GM12878 (cell line): ENCODE results near the gene PINK1. TPM values are rescaled to one million over a fixed set of nuclear protein-coding genes. Genes with fewer than 3 reads are reported as not detected.

ENCODE experiments used
- ATAC-seq: fragments of 200-7000 bp; cut with Tn5 transposase; 3 replicates; pipeline ENCODE4 v1.9.1; 2020; ENCODE audit warnings: mild to moderate bottlenecking, moderate library complexity
- Bru-seq: library from RNA; stranded (reverse); fragments of 400-500 nt; gene quantifications from one replicate; lab custom pipeline; 2021; lab: Mats Ljungman, UMichigan
- BruChase-seq, 2 experiments: library from RNA; stranded (reverse); fragments of 400-500 nt; gene quantifications; one replicate each; lab custom pipeline; 2021; lab: Mats Ljungman, UMichigan
- BruUV-seq: library from RNA; stranded (reverse); fragments of 400-500 nt; replicated peaks from 2 replicates; lab custom pipeline; 2021; lab: Mats Ljungman, UMichigan
- CTCF ChIA-PET: fragments of 300-600 bp; sonication (Branson Sonifier 250); formaldehyde crosslinking; extraction: SDS; loops from one replicate; lab custom pipeline; 2021; ENCODE audit warnings: inconsistent platforms; lab: Yijun Ruan, JAX
- POLR2A ChIA-PET: fragments of 350-600 bp; formaldehyde crosslinking; extraction: SDS; loops from one replicate; lab custom pipeline; 2021; ENCODE audit warnings: inconsistent platforms; lab: Charles Lee
- RAD21 ChIA-PET: fragments of 300-600 bp; sonication (Branson Sonifier 250); formaldehyde crosslinking; loops from one replicate; lab custom pipeline; 2023; ENCODE audit warnings: antibody characterized with exemption; ENCODE audit not compliant: unreplicated experiment; lab: Charles Lee
- SMC1A ChIA-PET: fragments of 300-600 bp; sonication (Branson Sonifier 250); formaldehyde crosslinking; loops from one replicate; lab custom pipeline; 2023; ENCODE audit not compliant: unreplicated experiment, uncharacterized antibody; lab: Charles Lee
- DNase-seq: peaks from one replicate; pipeline ENCODE4 v3.0.0-alpha.2; 2011; ENCODE audit warnings: low read depth, low spot score
- FAIRE-seq: peaks from 3 replicates; lab custom pipeline; 2011; peaks lifted over from hg19 to GRCh38; lab: Jason Lieb, UNC
- H2AFZ ChIP-seq: 2 replicates; pipeline ENCODE4 v1.6.0; 2011; ENCODE audit warnings: low read depth, low read length, control low read depth; ENCODE audit not compliant: control insufficient read depth
- H3K27ac ChIP-seq: 2 replicates; pipeline ENCODE4 v1.5.1; 2011; ENCODE audit warnings: control low read depth; ENCODE audit not compliant: control insufficient read depth, insufficient read depth
- H3K27me3 ChIP-seq, 2 experiments: replicated peaks in 1 of 2; 2 replicates each; pipeline versions ENCODE4 v1.6.0 to v1.6.1; 2011; ENCODE audit warnings: low read length in 1 of 2; ENCODE audit not compliant: control insufficient read depth in 2 of 2, insufficient read depth in 2 of 2
- H3K36me3 ChIP-seq, 2 experiments: 2 replicates each; pipeline ENCODE4 v1.5.1; 2011; ENCODE audit warnings: low read length in 1 of 2; ENCODE audit not compliant: control insufficient read depth in 2 of 2, insufficient read depth in 2 of 2
- H3K4me1 ChIP-seq: 2 replicates; pipeline ENCODE4 v1.6.1; 2011; ENCODE audit warnings: mild to moderate bottlenecking, low read length, moderate library complexity, mixed read lengths; ENCODE audit not compliant: control insufficient read depth, insufficient read depth
- H3K4me2 ChIP-seq: 2 replicates; pipeline ENCODE4 v1.6.0; 2011; ENCODE audit warnings: control low read depth; ENCODE audit not compliant: control insufficient read depth, insufficient read depth
- H3K4me3 ChIP-seq: fragments of 200-600 bp; sonication (generic); 2 replicates; pipeline ENCODE4 v1.5.1; 2016
- H3K79me2 ChIP-seq: 2 replicates; pipeline ENCODE4 v1.6.0; 2011; ENCODE audit warnings: low read length; ENCODE audit not compliant: control insufficient read depth, insufficient read depth
- H3K9ac ChIP-seq: 2 replicates; pipeline ENCODE4 v1.8.0; 2011; ENCODE audit warnings: low read length, control low read depth, mixed read lengths; ENCODE audit not compliant: control insufficient read depth, insufficient read depth
- H3K9me3 ChIP-seq: replicated peaks from 3 replicates; pipeline ENCODE4 v1.5.1; 2011; ENCODE audit warnings: mild to moderate bottlenecking, low read length; ENCODE audit not compliant: control insufficient read depth, insufficient read depth
- H4K20me1 ChIP-seq: 2 replicates; pipeline ENCODE4 v1.6.0; 2011; ENCODE audit not compliant: control insufficient read depth, insufficient read depth
- BACH1 ChIP-seq: fragments of 450-650 bp; IDR thresholded peaks from 2 replicates; pipeline ENCODE4 v1.6.1; 2017; ENCODE audit warnings: mild to moderate bottlenecking, borderline replicate concordance
- DPF2 ChIP-seq: fragments of 450-650 bp; IDR thresholded peaks from 2 replicates; pipeline ENCODE4 v1.6.1; 2017; ENCODE audit warnings: mild to moderate bottlenecking
- EGR1 ChIP-seq, 2 experiments: IDR thresholded peaks; 1 replicate in 1 of 2; 2 replicates in 1 of 2; pipeline ENCODE4 v1.6.1; 2011 to 2012; ENCODE audit warnings: low read depth in 2 of 2, low read length in 2 of 2, borderline replicate concordance in 1 of 2, mild to moderate bottlenecking in 1 of 2, moderate library complexity in 1 of 2
- HDAC2 ChIP-seq: fragments of 200-600 bp; sonication (generic); IDR thresholded peaks from 2 replicates; pipeline ENCODE4 v1.6.1; 2017
- IKZF1 ChIP-seq: fragments of 450-650 bp; conservative IDR thresholded peaks from 2 replicates; pipeline ENCODE4 v1.6.1; 2017; ENCODE audit warnings: antibody characterized with exemption, mild to moderate bottlenecking
- MTA2 ChIP-seq: fragments of 450-650 bp; IDR thresholded peaks from 2 replicates; pipeline ENCODE4 v1.6.1; 2016; ENCODE audit warnings: low read depth, mild to moderate bottlenecking, moderate library complexity
- MTA3 ChIP-seq: IDR thresholded peaks from 2 replicates; pipeline ENCODE4 v1.6.1; 2012; ENCODE audit warnings: low read length, inconsistent platforms, borderline replicate concordance
- POLR2AphosphoS2 ChIP-seq: IDR thresholded peaks from 2 replicates; pipeline ENCODE4 v1.6.1; 2011; ENCODE audit warnings: low read depth, mild to moderate bottlenecking, low read length, improper control_type of control experiment, moderate library complexity
- RAD21 ChIP-seq: IDR thresholded peaks from 2 replicates; pipeline ENCODE4 v1.6.1; 2011; ENCODE audit warnings: mild to moderate bottlenecking, low read depth, low read length, moderate library complexity; ENCODE audit not compliant: insufficient read depth
- STAT1 ChIP-seq: fragments of 450-650 bp; conservative IDR thresholded peaks from 2 replicates; pipeline ENCODE4 v1.6.1; 2014; ENCODE audit warnings: antibody characterized with exemption, mild to moderate bottlenecking
- YBX1 ChIP-seq: fragments of 450-650 bp; IDR thresholded peaks from 2 replicates; pipeline ENCODE4 v1.6.1; 2016; ENCODE audit warnings: antibody characterized with exemption
- ZNF217 ChIP-seq: fragments of 450-650 bp; IDR thresholded peaks from 2 replicates; pipeline ENCODE4 v1.6.1; 2017; ENCODE audit warnings: antibody characterized with exemption, mild to moderate bottlenecking
- WGBS: methylation state at CpG from one replicate; pipeline ENCODE4 v1.1.6; 2016; ENCODE audit warnings: low lambda C conversion rate; ENCODE audit not compliant: insufficient replicate concordance, insufficient coverage; ENCODE audit errors: missing lambda C conversion rate; 5-methylcytosine and 5-hydroxymethylcytosine counted together
- in situ Hi-C: fragments of 300-500 bp; cut with MboI; formaldehyde crosslinking; loops from 9 replicates; pipeline ENCODE4 v1.14.3; 2018; ENCODE audit warnings: mixed read lengths
- intact Hi-C: fragments of 100-400 bp; cut with micrococcal nuclease; formaldehyde crosslinking; loops from one replicate; pipeline ENCODE4 v1.14.2; 2022; ENCODE audit not compliant: unreplicated experiment
- long read RNA-seq, 2 experiments: library from polyadenylated mRNA; unstranded; transcript quantifications; one replicate each; pipeline ENCODE4 v2.0.0, GENCODE V29; 2019 to 2020
- polyA minus RNA-seq, 3 experiments: library from RNA; depleted of rRNA, polyadenylated mRNA; stranded (reverse); fragments of >200 nt; gene quantifications; 2 replicates each; pipeline ENCODE4 v1.2.3, GENCODE V29; 2011
- polyA plus RNA-seq, 11 experiments: library from polyadenylated mRNA; depleted of rRNA in 4 of 11; unstranded in 6 of 11; stranded (reverse) in 5 of 11; fragments of >200 nt; fragmentation: Nextera tagmentation in 4 of 11; fragmentation: Illumina TruSeq in 1 of 11; extraction: Ambion mirVana in 4 of 11; extraction: Trizol in 1 of 11; gene quantifications; 1 replicate in 1 of 11; 2 replicates in 10 of 11; pipeline versions ENCODE4 v1.2.1 to v1.2.3, GENCODE V29; 2011 to 2016; ENCODE audit warnings: inconsistent platforms in 2 of 11, missing spikeins in 2 of 11, low read depth in 1 of 11
- total RNA-seq, 4 experiments: library from RNA; depleted of rRNA in 3 of 4; stranded (reverse); fragments of >200 nt in 3 of 4; fragmentation: Illumina TruSeq in 1 of 4; extraction: Trizol in 1 of 4; gene quantifications; 2 replicates each; pipeline versions ENCODE4 v1.2.1 to v1.2.3, GENCODE V29; 2013 to 2021
- TF ChIP-seq, protein P1 (sequence below): IDR thresholded peaks from 2 replicates; pipeline ENCODE4 v1.6.1; 2011; ENCODE audit warnings: borderline replicate concordance, low read depth, mild to moderate bottlenecking, moderate library complexity, low read length; ENCODE audit not compliant: insufficient read depth, poor library complexity, severe bottlenecking
- TF ChIP-seq, protein P2 (sequence below): IDR thresholded peaks from 2 replicates; pipeline ENCODE4 v1.6.1; 2011; ENCODE audit warnings: low read depth, mild to moderate bottlenecking, low read length, moderate library complexity, borderline replicate concordance; ENCODE audit errors: extremely low read depth
- TF ChIP-seq, protein P3 (sequence below): fragments of 450-650 bp; IDR thresholded peaks from 2 replicates; pipeline ENCODE4 v1.6.1; 2016; ENCODE audit warnings: mild to moderate bottlenecking

Gene PINK1
- total RNA-seq (2013; cell fraction: nucleolus; rRNA removed), result 1.3 and 1.4 TPM in 2 replicates
- total RNA-seq (2014; rRNA removed) (2.3 and 2.8 TPM in 2 replicates), total RNA-seq (2014; rRNA removed; fragmentation: Illumina TruSeq; extraction: Trizol) (1.2 TPM in 2 replicates), total RNA-seq (2021) (2.4 and 2.5 TPM in 2 replicates), polyA plus RNA-seq (2011; rRNA removed) (1.4 and 1.9 TPM in 2 replicates), polyA plus RNA-seq (2014; fragmentation: Illumina TruSeq; extraction: Trizol) (1.4 TPM in 2 replicates), polyA plus RNA-seq (2014; fragmentation: Nextera tagmentation; extraction: Ambion mirVana) (under 1 TPM in 1 of 2 experiments, not detected in 1; 0.42 TPM), polyA plus RNA-seq (2014; rRNA removed) (1.9 and 2.2 TPM in 2 replicates), polyA plus RNA-seq (2016; fragmentation: Nextera tagmentation; extraction: Ambion mirVana) (1 to 10 TPM; 1.6 to 4.4 TPM), polyA minus RNA-seq (2011; rRNA and poly(A)+ RNA removed) (1.5 and 1.9 TPM in 2 replicates), Bru-seq, nascent RNA (percentile 38 among the genes with signal in this experiment), BruChase-seq, experiment 1, labeled RNA remaining after a 6-hour chase (percentile 43 among the genes with signal in this experiment), BruChase-seq, experiment 2, labeled RNA remaining after a 2-hour chase (percentile 40 among the genes with signal in this experiment)
- 1.6 TPM for polyA plus RNA-seq (2011; ENCODE audit: low read depth)
- polyA plus RNA-seq (2011; cell fraction: cytosol; rRNA removed), result 2.2 and 2.8 TPM in 2 replicates
- 1.7 and 1.8 TPM in 2 replicates for polyA plus RNA-seq (2011; cell fraction: nucleus; rRNA removed)
- 1.1 and 2.1 TPM in 2 replicates for polyA plus RNA-seq (2012)
- 0.62 and 1.1 TPM in 2 replicates for polyA minus RNA-seq (2011; cell fraction: cytosol; rRNA and poly(A)+ RNA removed)
- polyA minus RNA-seq (2011; cell fraction: nucleus; rRNA and poly(A)+ RNA removed), result 0.36 and 0.96 TPM in 2 replicates
- long read RNA-seq, experiment 1, partial matches to known transcripts, result 0 of 2 reads
- long read RNA-seq, experiment 1, other reads (novel, unspliced or antisense), result 2 of 2 reads
- long read RNA-seq, experiment 2, partial matches to known transcripts, result 0 of 9 reads
- long read RNA-seq, experiment 2, other reads (novel, unspliced or antisense), result 9 of 9 reads

DNA sequence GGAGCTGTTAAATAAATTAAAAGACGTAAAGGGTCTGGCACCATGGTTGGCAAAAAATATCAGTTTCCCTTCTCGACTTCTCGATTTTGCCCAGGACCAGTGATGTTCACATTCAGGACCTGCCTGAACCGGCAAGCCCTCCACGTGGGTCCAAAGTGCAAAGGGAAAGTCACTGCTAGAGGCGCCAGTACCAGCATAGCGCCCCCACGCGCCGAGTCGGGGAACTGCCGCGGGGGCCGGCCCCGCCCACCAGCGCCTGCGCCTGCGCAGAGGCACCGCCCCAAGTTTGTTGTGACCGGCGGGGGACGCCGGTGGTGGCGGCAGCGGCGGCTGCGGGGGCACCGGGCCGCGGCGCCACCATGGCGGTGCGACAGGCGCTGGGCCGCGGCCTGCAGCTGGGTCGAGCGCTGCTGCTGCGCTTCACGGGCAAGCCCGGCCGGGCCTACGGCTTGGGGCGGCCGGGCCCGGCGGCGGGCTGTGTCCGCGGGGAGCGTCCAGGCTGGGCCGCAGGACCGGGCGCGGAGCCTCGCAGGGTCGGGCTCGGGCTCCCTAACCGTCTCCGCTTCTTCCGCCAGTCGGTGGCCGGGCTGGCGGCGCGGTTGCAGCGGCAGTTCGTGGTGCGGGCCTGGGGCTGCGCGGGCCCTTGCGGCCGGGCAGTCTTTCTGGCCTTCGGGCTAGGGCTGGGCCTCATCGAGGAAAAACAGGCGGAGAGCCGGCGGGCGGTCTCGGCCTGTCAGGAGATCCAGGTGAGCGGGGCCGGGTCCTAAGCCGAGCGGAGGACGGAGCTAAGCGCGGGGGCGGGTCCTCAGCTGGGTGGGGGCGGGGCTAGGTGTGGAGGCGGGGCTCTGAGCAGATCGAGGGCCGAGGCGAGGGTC is at the start of gene PINK1:
Gene PINK1, plus strand, starts transcription at position 269 of the 875 bp plus-strand sequence. Its CDS starts 91 bp downstream, at position 360.
- no peak within 1 kb of the TSS for H3K27ac ChIP-seq
- ChIA-PET POLR2A (interaction anchor here (0.5 to 0.9 kb wide), 4 partner anchors 9 to 749 kb away, joined by 3 to 8 read pairs (median 4); partner anchors contain the start of gene DDOST), CTCF (interaction anchor here (0.5 to 4.0 kb wide), 27 partner anchors 8 to 562 kb away, joined by 3 to 31 read pairs (median 4); partner anchors contain the start of genes DDOST and MUL1), RAD21 (interaction anchor here (0.8 to 2.8 kb wide), 5 partner anchors 26 to 562 kb away, joined by 3 to 10 read pairs (median 4); no protein-coding TSS in a partner anchor), SMC1A (interaction anchor here (0.6 to 1.5 kb wide), 5 partner anchors 8 to 111 kb away, joined by 3 to 6 read pairs (median 3); partner anchors contain the start of gene DDOST)
- H3K27me3 ChIP-seq, result no peaks in the 10 kb centered on the region
- 3% methylated on average over 68 of the region's 93 CpGs for WGBS
- no peaks in the 10 kb centered on the region for H3K79me2 ChIP-seq
- H3K4me3 ChIP-seq, result peak within 1 kb of the TSS; percentile 93
- peak within 1 kb of the TSS; percentile 90 for H2AFZ ChIP-seq
- DNase-seq, result no peak
- BruUV-seq, result no TSS peak
- peak; percentile 97 for ATAC-seq
- H3K9me3 ChIP-seq, result no peaks in the 10 kb centered on the region; the same call in 2 of the 3 replicates
- H3K9ac ChIP-seq, result peak within 1 kb of the TSS; percentile 45; the same call in 1 of the 2 replicates
- peak within 1 kb of the TSS; percentile 98 for H3K4me2 ChIP-seq
- in situ Hi-C loops (no loop called here), intact Hi-C loops (loop anchor here (10.0 kb wide), 1 partner anchor 419 kb away; no protein-coding TSS in a partner anchor)
- H3K36me3 ChIP-seq, result no peaks in the 10 kb centered on the region
- peak; percentile 23 for FAIRE-seq
- no peaks in the 10 kb centered on the region for H4K20me1 ChIP-seq
- peaks cover 8% of the 10 kb centered on the region; the same call in 1 of the 2 replicates for H3K4me1 ChIP-seq
- TF ChIP-seq POLR2AphosphoS2 (no peak), DPF2 (peak; percentile 60), HDAC2 (no peak), YBX1 (no peak), MTA2 (no peak), RAD21 (peak; percentile 27; the same call in 1 of the 2 replicates), ZNF217 (peak; percentile 49; the same call in 1 of the 2 replicates), BACH1 (peak; percentile 77), IKZF1 (peak; percentile 76), STAT1 (peak; percentile 28; the same call in 1 of the 2 replicates), EGR1 (IDR thresholded peaks at IDR 0.05; ENCODE audit: borderline replicate concordance in 1 of 2, low read depth in 2 of 2, low read length in 2 of 2) (peak in 1 of 2 experiments; percentile 60; a peak in 2 of 3 replicates), MTA3 (no peak)
- TF ChIP-seq, protein P1, sequence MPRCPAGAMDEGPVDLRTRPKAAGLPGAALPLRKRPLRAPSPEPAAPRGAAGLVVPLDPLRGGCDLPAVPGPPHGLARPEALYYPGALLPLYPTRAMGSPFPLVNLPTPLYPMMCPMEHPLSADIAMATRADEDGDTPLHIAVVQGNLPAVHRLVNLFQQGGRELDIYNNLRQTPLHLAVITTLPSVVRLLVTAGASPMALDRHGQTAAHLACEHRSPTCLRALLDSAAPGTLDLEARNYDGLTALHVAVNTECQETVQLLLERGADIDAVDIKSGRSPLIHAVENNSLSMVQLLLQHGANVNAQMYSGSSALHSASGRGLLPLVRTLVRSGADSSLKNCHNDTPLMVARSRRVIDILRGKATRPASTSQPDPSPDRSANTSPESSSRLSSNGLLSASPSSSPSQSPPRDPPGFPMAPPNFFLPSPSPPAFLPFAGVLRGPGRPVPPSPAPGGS, result no peak
- TF ChIP-seq, protein P2, sequence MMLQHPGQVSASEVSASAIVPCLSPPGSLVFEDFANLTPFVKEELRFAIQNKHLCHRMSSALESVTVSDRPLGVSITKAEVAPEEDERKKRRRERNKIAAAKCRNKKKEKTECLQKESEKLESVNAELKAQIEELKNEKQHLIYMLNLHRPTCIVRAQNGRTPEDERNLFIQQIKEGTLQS, result peak; percentile 56; the same call in 1 of the 2 replicates
- TF ChIP-seq, protein P3, sequence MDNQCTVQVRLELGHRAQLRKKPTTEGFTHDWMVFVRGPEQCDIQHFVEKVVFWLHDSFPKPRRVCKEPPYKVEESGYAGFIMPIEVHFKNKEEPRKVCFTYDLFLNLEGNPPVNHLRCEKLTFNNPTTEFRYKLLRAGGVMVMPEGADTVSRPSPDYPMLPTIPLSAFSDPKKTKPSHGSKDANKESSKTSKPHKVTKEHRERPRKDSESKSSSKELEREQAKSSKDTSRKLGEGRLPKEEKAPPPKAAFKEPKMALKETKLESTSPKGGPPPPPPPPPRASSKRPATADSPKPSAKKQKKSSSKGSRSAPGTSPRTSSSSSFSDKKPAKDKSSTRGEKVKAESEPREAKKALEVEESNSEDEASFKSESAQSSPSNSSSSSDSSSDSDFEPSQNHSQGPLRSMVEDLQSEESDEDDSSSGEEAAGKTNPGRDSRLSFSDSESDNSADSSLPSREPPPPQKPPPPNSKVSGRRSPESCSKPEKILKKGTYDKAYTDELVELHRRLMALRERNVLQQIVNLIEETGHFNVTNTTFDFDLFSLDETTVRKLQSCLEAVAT, result no peak
